ENCODE data around the gene ZNF618. TPM values are rescaled to one million over a fixed set of nuclear protein-coding genes. Genes with fewer than 3 reads are reported as not detected.

Gene ZNF618
- total RNA-seq, 1 experiment from 2014 or later, result 4.2 TPM

DNA sequence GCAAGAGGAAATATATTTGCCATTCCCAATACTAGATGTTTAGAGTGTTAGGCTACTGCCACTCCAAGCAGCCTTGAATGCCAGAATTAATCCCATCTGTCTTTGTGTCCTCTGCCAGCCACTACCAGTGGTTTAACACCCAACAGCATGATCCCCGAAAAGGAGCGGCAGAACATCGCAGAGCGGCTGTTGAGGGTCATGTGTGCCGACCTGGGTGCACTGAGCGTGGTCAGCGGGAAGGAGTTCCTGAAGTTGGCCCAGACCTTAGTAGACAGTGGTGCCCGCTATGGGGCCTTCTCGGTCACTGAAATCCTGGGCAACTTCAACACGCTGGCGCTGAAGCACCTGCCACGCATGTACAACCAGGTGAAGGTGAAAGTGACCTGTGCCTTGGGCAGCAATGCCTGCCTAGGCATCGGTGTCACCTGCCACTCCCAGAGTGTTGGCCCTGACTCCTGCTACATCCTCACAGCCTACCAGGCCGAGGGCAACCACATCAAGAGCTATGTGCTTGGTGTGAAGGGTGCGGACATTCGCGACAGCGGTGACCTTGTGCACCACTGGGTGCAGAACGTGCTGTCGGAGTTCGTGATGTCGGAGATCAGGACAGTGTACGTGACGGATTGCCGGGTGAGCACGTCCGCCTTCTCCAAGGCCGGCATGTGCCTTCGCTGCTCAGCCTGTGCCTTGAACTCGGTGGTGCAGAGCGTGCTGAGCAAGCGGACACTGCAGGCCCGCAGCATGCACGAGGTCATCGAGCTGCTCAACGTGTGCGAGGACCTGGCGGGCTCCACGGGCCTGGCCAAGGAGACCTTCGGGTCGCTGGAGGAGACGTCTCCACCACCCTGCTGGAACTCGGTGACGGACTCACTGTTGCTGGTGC lies 172.7 kb downstream of the ZNF618 start:
- no peak overlapping the region for H3K4me2 ChIP-seq (ENCODE audit: low read length)
- intact Hi-C loops (cut with micrococcal nuclease), result no loop called here
- H3K9me3 ChIP-seq (ENCODE audit: low read length), result no peaks in the 10 kb centered on the region
- H3K4me3 ChIP-seq (ENCODE audit: low read length), result no peak overlapping the region
- BruUV-seq (replicated peaks), result no TSS peak
- ATAC-seq, result no peak
- no peaks in the 10 kb centered on the region for H3K27me3 ChIP-seq (ENCODE audit: low read length)
- no peaks in the 10 kb centered on the region for H3K79me2 ChIP-seq (ENCODE audit: low read length)
- TF ChIP-seq EZH2 (IDR thresholded peaks at IDR 0.05; ENCODE audit: low read length, unreplicated experiment) (no peak), EZH2phosphoT487 (IDR thresholded peaks at IDR 0.05; ENCODE audit: borderline replicate concordance, low read length) (no peak)
- TF ChIP-seq, protein P1, sequence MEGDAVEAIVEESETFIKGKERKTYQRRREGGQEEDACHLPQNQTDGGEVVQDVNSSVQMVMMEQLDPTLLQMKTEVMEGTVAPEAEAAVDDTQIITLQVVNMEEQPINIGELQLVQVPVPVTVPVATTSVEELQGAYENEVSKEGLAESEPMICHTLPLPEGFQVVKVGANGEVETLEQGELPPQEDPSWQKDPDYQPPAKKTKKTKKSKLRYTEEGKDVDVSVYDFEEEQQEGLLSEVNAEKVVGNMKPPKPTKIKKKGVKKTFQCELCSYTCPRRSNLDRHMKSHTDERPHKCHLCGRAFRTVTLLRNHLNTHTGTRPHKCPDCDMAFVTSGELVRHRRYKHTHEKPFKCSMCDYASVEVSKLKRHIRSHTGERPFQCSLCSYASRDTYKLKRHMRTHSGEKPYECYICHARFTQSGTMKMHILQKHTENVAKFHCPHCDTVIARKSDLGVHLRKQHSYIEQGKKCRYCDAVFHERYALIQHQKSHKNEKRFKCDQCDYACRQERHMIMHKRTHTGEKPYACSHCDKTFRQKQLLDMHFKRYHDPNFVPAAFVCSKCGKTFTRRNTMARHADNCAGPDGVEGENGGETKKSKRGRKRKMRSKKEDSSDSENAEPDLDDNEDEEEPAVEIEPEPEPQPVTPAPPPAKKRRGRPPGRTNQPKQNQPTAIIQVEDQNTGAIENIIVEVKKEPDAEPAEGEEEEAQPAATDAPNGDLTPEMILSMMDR (conservative IDR thresholded peaks at IDR 0.05; ENCODE audit: low read depth, low read length), result no peak
- no peak overlapping the region for H2AFZ ChIP-seq (ENCODE audit: low read length)
- peaks cover 10% of the 10 kb centered on the region; the same call in 1 of the 2 replicates for H3K4me1 ChIP-seq (ENCODE audit: insufficient read depth, low read length)
- no peak overlapping the region for H3K27ac ChIP-seq (ENCODE audit: low read length)
- H4K20me1 ChIP-seq (ENCODE audit: low read length), result no peaks in the 10 kb centered on the region
- POLR2A ChIA-PET (ENCODE audit: unreplicated experiment), result no interaction called here
- CTCF ChIA-PET, result no interaction called here
- no peak for DNase-seq
- H3F3A ChIP-seq (ENCODE audit: low read length, unreplicated experiment), result no peaks in the 10 kb centered on the region
- no peak overlapping the region for H3K9ac ChIP-seq (ENCODE audit: low read length)
- H3K36me3 ChIP-seq (ENCODE audit: low read depth, low read length), result no peaks in the 10 kb centered on the region; the same call in 1 of the 2 replicates
- no peaks in the 10 kb centered on the region for H3K9me2 ChIP-seq (replicated peaks; ENCODE audit: low read length)

DNA sequence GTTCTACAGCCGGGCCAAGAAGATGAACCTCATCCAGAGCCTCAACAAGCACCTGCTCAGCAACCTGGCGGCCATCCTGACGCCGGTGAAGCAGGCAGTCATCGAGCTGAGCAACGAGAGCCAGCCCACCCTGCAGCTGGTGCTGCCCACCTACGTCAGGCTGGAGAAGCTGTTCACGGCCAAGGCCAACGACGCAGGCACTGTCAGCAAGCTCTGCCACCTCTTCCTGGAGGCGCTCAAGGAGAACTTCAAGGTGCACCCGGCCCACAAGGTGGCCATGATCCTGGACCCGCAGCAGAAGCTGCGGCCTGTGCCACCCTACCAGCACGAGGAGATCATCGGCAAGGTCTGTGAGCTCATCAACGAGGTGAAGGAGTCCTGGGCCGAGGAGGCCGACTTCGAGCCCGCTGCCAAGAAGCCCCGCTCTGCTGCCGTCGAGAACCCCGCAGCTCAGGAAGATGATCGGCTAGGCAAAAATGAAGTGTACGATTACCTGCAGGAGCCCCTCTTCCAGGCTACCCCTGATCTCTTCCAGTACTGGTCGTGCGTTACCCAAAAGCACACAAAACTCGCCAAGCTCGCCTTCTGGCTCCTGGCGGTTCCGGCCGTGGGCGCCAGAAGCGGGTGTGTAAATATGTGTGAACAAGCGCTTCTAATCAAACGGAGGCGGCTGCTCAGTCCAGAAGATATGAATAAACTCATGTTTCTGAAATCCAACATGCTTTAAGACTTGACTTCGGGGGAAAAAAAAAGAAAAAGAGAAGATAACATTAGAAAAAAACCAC lies 173.5 kb downstream of the ZNF618 start:
- no peak for TF ChIP-seq EZH2phosphoT487 (IDR thresholded peaks at IDR 0.05; ENCODE audit: borderline replicate concordance, low read length)
- no peak for TF ChIP-seq EZH2 (IDR thresholded peaks at IDR 0.05; ENCODE audit: low read length, unreplicated experiment)
- TF ChIP-seq, protein P1 (conservative IDR thresholded peaks at IDR 0.05; ENCODE audit: low read depth, low read length), result no peak
- CTCF ChIA-PET, result no interaction called here
- H3K9me3 ChIP-seq (ENCODE audit: low read length), result no peaks in the 10 kb centered on the region
- H3K27ac ChIP-seq (ENCODE audit: low read length), result no peak overlapping the region
- peaks cover 10% of the 10 kb centered on the region; the same call in 1 of the 2 replicates for H3K4me1 ChIP-seq (ENCODE audit: insufficient read depth, low read length)
- H3K79me2 ChIP-seq (ENCODE audit: low read length), result no peaks in the 10 kb centered on the region
- no peaks in the 10 kb centered on the region for H3K27me3 ChIP-seq (ENCODE audit: low read length)
- no peak overlapping the region for H3K9ac ChIP-seq (ENCODE audit: low read length)
- no TSS peak for BruUV-seq (replicated peaks)
- no peak for ATAC-seq
- no peaks in the 10 kb centered on the region for H3F3A ChIP-seq (ENCODE audit: low read length, unreplicated experiment)
- DNase-seq, result no peak
- POLR2A ChIA-PET (ENCODE audit: unreplicated experiment), result no interaction called here
- no peaks in the 10 kb centered on the region; the same call in 1 of the 2 replicates for H3K36me3 ChIP-seq (ENCODE audit: low read depth, low read length)
- H2AFZ ChIP-seq (ENCODE audit: low read length), result no peak overlapping the region
- H3K9me2 ChIP-seq (replicated peaks; ENCODE audit: low read length), result no peaks in the 10 kb centered on the region
- H3K4me3 ChIP-seq (ENCODE audit: low read length), result no peak overlapping the region
- intact Hi-C loops (cut with micrococcal nuclease), result no loop called here
- no peak overlapping the region for H3K4me2 ChIP-seq (ENCODE audit: low read length)
- no peaks in the 10 kb centered on the region for H4K20me1 ChIP-seq (ENCODE audit: low read length)

All from PC-3 (cell line).